Nephron progenitor cell (in vitro differentiated cells): ENCODE measurements around the gene SMIM38.
A peak's percentile ranks its signal among the peaks of the same experiment; 100 is the strongest.

Experiments
- DNase-seq: peaks from one replicate; pipeline ENCODE4 v3.0.0; 2021
- H3K27ac Mint-ChIP-seq: 2 replicates; pipeline ENCODE4 v1.8.0; 2021; ENCODE audit warnings: mild to moderate bottlenecking, moderate library complexity, mixed read lengths
- H3K27me3 Mint-ChIP-seq: 2 replicates; pipeline ENCODE4 v1.8.0; 2021; ENCODE audit warnings: mild to moderate bottlenecking, low read depth, mixed read lengths; ENCODE audit not compliant: poor library complexity
- H3K36me3 Mint-ChIP-seq: 2 replicates; pipeline ENCODE4 v1.8.0; 2021; ENCODE audit warnings: low read depth, mixed read lengths
- H3K4me1 Mint-ChIP-seq: 2 replicates; pipeline ENCODE4 v1.8.0; 2021; ENCODE audit warnings: mixed read lengths
- H3K4me3 Mint-ChIP-seq: 2 replicates; pipeline ENCODE4 v1.8.0; 2021; ENCODE audit warnings: mild to moderate bottlenecking, moderate library complexity, mixed read lengths
- H3K9me3 Mint-ChIP-seq: 2 replicates; pipeline ENCODE4 v1.8.0; 2021; ENCODE audit warnings: mild to moderate bottlenecking, moderate library complexity, mixed read lengths
- TF ChIP-seq, protein P1 (sequence below): fragments of 200-600 bp; sonication (generic); IDR thresholded peaks from 2 replicates; pipeline ENCODE4 v1.5.0; 2021; ENCODE audit warnings: antibody characterized with exemption

Gene SMIM38

DNA sequence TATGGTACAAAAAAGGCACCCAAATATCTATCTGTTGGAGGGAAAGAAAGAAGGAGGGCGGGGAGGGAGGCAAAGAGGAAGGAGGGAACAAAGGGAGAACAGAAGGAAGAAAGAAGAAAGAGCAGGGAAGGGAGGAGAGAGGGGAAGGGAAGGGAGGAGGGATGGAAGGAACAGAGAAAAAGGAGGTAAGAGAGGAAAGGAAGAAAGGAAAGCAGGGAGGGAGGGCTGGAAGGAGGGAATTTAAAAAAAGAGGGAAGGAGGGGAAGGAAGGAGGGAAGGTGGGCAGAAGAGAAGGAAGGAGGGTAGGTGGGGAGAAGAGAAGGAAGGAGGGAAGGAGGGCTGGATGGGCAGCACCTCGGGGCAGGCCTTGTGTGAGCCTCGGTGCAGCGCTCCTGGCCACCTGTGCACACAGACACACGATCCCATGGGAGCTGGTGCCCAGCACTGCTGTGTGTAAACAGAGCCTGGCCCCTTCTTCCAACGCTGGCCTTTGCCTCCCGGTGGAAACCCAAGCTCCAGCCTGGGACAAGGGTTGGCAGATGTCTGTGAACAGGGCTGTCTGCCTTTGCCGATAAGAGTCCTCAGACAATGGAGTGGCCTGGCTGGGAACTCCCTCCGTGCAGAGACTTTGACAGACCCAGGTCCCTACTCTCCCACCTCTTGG, 23.2 kb downstream of the SMIM38 start:
- peaks cover 45% of the 10 kb centered on the region for H3K9me3 Mint-ChIP-seq
- TF ChIP-seq, protein P1, sequence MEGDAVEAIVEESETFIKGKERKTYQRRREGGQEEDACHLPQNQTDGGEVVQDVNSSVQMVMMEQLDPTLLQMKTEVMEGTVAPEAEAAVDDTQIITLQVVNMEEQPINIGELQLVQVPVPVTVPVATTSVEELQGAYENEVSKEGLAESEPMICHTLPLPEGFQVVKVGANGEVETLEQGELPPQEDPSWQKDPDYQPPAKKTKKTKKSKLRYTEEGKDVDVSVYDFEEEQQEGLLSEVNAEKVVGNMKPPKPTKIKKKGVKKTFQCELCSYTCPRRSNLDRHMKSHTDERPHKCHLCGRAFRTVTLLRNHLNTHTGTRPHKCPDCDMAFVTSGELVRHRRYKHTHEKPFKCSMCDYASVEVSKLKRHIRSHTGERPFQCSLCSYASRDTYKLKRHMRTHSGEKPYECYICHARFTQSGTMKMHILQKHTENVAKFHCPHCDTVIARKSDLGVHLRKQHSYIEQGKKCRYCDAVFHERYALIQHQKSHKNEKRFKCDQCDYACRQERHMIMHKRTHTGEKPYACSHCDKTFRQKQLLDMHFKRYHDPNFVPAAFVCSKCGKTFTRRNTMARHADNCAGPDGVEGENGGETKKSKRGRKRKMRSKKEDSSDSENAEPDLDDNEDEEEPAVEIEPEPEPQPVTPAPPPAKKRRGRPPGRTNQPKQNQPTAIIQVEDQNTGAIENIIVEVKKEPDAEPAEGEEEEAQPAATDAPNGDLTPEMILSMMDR: no peak
- DNase-seq: no peak
- H3K4me1 Mint-ChIP-seq: peaks cover 16% of the 10 kb centered on the region
- peaks cover 4% of the 10 kb centered on the region for H3K36me3 Mint-ChIP-seq
- H3K4me3 Mint-ChIP-seq: no peak overlapping the region
- H3K27ac Mint-ChIP-seq: peak overlapping the region; percentile 24
- peaks cover 11% of the 10 kb centered on the region for H3K27me3 Mint-ChIP-seq

DNA sequence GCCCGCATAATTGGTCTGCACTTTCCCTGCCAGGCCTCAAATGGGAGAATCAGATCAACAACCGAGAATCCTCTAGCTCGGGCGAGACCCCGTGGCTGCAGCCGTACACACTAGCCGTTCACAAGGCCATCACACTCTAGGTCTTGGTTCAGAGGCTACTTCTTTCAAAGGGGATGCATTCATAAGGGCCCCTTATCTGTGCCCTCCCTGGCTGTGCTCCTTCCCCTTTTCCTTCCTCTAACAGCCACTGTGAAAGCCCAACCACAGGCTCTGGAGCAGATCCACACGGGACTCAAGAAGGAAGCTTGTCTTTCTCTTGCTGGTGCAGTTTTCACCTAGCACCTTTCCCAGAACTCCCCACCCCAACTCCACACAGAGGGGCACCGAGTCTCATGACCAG, 24.5 kb downstream of the SMIM38 start:
- Mint-ChIP-seq H3K27ac (no peak overlapping the region), H3K36me3 (peaks cover 4% of the 10 kb centered on the region)

DNA sequence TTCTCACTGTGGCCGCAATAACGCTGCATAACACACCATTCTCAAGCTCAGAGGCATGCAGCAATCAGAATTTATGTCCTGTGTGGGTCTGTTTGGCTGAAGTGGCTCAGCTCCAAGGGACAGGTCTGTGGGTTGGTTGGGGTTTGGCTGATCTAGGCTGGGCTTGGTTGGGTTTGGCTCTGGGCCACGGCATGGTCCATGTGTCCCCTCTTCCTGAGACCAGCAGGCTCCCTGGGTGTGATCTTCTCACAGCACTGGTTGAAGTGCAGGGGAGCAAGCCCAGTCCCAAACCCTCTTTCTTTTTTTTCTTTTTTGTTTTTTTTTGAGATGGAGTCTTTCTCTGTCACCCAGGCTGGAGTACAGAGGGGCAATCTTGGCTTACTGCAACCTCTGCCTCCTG, 25.0 kb downstream of the SMIM38 start:
- Mint-ChIP-seq H3K4me3 (no peak overlapping the region), H3K9me3 (peaks cover 28% of the 10 kb centered on the region), H3K4me1 (peaks cover 16% of the 10 kb centered on the region), H3K27ac (no peak overlapping the region), H3K36me3 (peaks cover 4% of the 10 kb centered on the region), H3K27me3 (peaks cover 10% of the 10 kb centered on the region)
- DNase-seq: no peak
- TF ChIP-seq, protein P1: no peak

More for the DNA sequence above, 24.5 kb downstream of the SMIM38 start:
- Mint-ChIP-seq H3K27me3 (peaks cover 10% of the 10 kb centered on the region), H3K4me1 (peaks cover 16% of the 10 kb centered on the region), H3K4me3 (no peak overlapping the region), H3K9me3 (peaks cover 33% of the 10 kb centered on the region)
- no peak for DNase-seq
- TF ChIP-seq, protein P1: no peak

DNA sequence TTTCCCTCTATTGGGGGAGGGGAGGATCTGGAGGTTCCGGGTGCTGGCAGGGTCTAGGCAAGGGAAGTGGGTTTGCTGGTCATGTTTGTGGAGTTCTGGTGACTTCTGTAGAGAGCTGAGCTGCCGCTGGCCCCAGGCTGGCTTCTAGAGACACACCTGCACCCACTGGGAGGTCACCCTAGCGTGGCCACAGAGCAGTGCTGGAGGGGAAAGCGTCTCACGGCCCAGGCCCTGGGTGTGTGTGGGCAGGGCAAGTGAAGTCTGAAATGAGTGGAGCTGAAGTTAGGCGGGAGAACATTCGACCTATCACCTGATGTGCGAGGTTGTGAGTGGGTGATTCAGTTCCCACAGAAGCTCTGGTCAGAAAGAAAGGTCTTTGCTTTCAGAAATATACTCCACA, 27.9 kb downstream of the SMIM38 start:
- TF ChIP-seq, protein P1: no peak
- DNase-seq: no peak
- Mint-ChIP-seq H3K4me3 (no peak overlapping the region), H3K27me3 (peaks cover 12% of the 10 kb centered on the region), H3K27ac (peak overlapping the region; percentile 40), H3K36me3 (peaks cover 4% of the 10 kb centered on the region), H3K9me3 (peaks cover 20% of the 10 kb centered on the region), H3K4me1 (peaks cover 14% of the 10 kb centered on the region)

DNA sequence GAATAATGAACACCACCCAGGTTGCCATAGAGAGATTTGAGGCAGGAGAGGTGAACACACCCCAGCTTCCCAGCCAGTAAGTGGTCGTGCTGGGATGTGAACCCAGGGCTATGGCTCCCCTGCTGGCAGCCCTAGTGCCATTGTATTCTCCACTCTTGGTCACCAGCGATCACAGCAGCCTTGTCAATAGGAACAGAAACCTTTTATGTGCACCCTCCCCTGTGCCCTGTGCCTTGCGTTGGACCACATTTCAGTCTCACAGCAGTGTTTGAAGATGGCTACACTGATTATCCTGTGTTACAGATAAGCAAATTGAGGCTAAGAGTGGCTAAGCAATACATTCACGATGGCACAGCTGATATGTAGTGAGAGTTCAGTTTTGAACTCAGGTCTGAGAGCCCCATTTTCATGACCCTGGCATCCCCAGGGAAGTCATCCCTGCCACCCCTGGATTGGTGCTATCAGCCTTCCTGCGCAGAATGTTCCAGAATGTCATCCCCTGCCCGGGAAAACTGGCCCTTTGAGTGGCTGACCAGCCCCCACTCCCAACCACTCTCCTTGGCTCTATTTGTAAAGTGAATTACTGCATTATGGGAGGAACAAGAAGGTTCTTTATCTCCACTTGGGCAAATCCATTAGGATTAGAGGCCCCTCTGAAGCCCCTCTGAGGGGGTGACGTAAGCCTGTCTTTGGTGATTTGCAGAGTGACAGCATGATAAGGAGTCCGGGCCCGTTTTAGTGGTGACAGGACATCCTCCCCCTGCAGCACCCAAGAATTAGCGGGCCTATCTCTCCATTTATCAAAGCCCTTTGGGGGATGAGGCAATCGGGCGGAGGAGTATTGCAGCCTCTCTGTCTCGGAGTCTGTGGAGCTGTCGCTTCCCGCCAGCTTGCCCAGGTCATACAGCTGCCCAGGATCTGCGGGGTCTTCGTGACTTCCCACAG, 30.9 kb downstream of the SMIM38 start:
- peaks cover 6% of the 10 kb centered on the region for H3K36me3 Mint-ChIP-seq
- H3K27ac Mint-ChIP-seq: no peak overlapping the region
- peaks cover 23% of the 10 kb centered on the region for H3K9me3 Mint-ChIP-seq
- peaks cover 13% of the 10 kb centered on the region for H3K27me3 Mint-ChIP-seq
- DNase-seq: no peak
- peaks cover 8% of the 10 kb centered on the region for H3K4me1 Mint-ChIP-seq
- TF ChIP-seq, protein P1: no peak
- H3K4me3 Mint-ChIP-seq: no peak overlapping the region
